GM19324 (cell line): ENCODE data around the gene TMEM52.

Source experiments
- ATAC-seq: cut with Tn5 transposase; IDR thresholded peaks from one replicate; pipeline ENCODE4 v1.9.1; 2021; ENCODE audit warnings: mild to moderate bottlenecking, moderate library complexity; ENCODE audit not compliant: unreplicated experiment, low FRiP score

The TMEM52 gene

GRCh38 chr1:1876335-1876930, 42.6 kb downstream of the TMEM52 start:
- ATAC-seq, result no peak

GRCh38 chr1:1875932-1876331, 43.1 kb downstream of the TMEM52 start:
- ATAC-seq, result no peak

GRCh38 chr1:1874901-1875300, 44.2 kb downstream of the TMEM52 start:
- no peak for ATAC-seq

- ATAC-seq, result no peak
Observed at GRCh38 chr1:1873186-1873585, 45.9 kb downstream of the TMEM52 start.

GRCh38 chr1:1872329-1872994, 46.6 kb downstream of the TMEM52 start:
- no peak for ATAC-seq

GRCh38 chr1:1869469-1869868, 49.6 kb downstream of the TMEM52 start:
- ATAC-seq, result no peak
